GM12865 (cell line): Measurements from ENCODE around the gene SNX10.
"Not testable (repeated sequence)": the region's sequence is repeated elsewhere in the genome, so short reads cannot be mapped to it uniquely, and the experiment has no call there.

Experiments
- DNase-seq: peaks from one replicate; pipeline ENCODE4 v3.0.0; 2010; ENCODE audit warnings: low read depth
- H3K4me3 ChIP-seq: 2 replicates; pipeline ENCODE4 v1.5.1; 2011; ENCODE audit warnings: mild to moderate bottlenecking, low read depth, low read length, control low read depth
- CTCF ChIP-seq: IDR thresholded peaks from 2 replicates; pipeline ENCODE4 v1.5.1; 2011; ENCODE audit warnings: low read length, control low read depth, low read depth, inconsistent platforms; ENCODE audit not compliant: insufficient read depth; ENCODE audit errors: missing control alignments

SNX10 gene, protein sequence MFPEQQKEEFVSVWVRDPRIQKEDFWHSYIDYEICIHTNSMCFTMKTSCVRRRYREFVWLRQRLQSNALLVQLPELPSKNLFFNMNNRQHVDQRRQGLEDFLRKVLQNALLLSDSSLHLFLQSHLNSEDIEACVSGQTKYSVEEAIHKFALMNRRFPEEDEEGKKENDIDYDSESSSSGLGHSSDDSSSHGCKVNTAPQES

DNA sequence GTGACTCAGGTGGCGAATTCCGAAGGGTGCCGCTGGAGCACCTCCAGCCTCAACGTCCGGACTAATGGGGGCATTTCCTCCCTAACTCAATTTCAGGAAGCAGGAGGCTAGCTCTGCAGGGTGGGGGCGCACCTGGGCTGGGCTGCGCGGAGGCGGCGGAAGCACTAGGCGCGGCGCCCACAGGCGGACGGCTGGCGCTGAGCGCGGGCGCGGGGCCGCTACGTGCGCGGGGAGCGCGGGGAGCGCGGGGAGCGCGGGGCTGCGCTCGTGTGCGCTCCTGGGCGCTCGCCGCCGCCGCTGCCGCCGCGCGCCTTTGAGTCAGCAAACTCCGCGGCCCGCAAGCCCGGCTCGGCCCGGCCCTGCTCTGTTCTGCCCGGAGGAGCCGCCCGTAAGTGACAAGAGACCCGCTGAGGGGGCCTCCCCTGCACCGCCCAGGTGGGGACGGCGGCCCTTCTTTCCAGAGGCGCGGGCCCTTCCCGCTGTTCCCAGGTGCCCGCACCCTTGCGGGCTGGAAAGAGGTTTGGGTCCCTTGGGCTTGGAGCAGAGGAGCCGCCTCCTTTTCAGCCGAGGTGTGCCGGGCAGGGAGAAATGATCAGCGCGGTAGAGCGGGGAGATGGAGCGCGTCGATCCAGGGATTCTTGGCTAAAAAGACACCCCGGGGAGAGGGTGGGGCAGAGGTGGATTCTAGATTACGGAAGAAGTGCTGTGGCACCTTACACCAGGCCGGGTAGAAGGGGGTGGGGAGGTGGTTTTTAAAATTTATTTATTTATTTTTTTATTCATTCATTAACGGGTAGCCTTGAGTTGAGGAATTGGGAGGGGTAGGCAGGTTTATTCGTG is at the start of gene SNX10:
Gene SNX10, plus strand, starts transcription at position 164 of the 840 bp plus-strand sequence. CDS start 54,581 bp downstream, outside the sequence.
- peak; percentile 49 for TF ChIP-seq CTCF
- peak within 1 kb of the TSS; percentile 99 for H3K4me3 ChIP-seq
- DNase-seq: peak; percentile 89

DNA sequence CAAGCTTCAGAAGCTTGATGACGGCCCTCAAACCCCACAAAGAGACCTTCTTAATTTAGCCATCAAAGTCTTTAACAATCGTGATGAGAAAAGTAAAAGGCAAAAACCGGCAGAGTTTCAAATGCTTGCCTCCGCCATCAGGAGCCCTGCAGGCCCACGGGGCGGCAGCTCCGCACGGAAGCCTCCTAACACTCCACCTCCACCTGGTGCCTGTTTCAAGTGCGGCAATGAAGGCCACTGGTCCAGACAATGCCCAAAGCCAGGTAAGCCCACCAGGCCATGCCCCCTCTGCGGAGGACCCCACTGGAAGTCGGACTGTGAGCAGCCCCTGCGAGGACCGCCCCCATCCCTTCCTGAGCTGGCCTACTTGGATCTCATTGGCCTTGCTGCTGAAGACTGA is 46.5 kb upstream of the SNX10 start:
- no peak for TF ChIP-seq CTCF
- no peak overlapping the region for H3K4me3 ChIP-seq
- DNase-seq: no peak

- no peak for TF ChIP-seq CTCF
- DNase-seq: no peak
- H3K4me3 ChIP-seq: no peak overlapping the region
Observed at GRCh38 chr7:26250239-26250638, 41.4 kb upstream of the SNX10 start.

- H3K4me3 ChIP-seq, DNase-seq: not testable (repeated sequence)
Observed at GRCh38 chr7:26261866-26262265, 29.8 kb upstream of the SNX10 start.

DNA sequence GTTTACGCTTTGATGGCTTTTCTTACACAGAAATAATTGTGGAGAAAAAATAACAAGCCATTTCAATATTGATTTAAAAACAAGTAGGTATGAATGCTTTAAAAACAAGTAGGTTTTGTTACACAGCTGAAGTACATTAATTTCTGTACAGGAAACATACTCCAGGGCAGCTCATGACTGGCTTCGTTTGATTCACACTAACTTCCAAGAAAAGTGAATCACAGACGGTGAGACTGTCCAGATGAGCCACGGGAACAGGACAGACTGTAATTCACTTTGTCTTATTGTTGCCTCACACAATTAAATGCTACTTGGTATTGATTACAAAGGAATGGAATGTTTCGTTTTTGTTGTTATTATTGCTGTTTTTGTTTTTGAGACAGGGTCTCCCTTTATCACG is 26.6 kb upstream of the SNX10 start:
- no peak overlapping the region for H3K4me3 ChIP-seq
- no peak for TF ChIP-seq CTCF

DNA sequence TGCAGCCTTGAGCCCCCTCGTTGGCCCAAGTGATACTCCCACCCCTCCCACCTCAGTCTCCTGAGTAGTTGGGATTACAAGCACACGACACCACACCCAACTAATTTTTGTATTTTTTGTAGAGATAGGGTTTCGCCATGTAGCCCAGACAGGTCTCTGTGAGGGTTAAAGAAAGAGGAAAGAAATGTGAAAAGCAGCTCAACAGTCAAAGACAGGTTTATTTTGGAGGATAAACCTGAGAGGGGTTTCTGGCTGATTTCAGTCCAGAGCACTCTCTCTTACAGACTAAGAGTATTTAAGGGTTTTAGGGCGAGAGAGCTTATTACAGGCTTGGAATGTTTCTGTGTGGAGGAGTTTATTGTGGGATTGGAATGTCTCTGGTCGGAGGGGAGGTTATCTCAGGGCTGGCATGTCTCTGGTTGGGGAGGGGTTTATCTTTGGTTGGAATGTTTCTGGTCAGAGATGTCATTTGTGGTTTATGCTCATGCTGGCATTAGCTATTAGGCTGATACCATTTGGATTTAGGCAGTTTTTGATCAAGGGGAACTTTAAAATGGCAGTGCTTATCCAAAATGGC is 26.1 kb upstream of the SNX10 start:
- no peak for DNase-seq
- no peak overlapping the region for H3K4me3 ChIP-seq
- no peak for TF ChIP-seq CTCF

More for the DNA sequence above, 26.6 kb upstream of the SNX10 start:
- DNase-seq: no peak

- no peak for TF ChIP-seq CTCF
- H3K4me3 ChIP-seq: no peak overlapping the region
- no peak for DNase-seq
Observed at GRCh38 chr7:26267601-26268166, 24.0 kb upstream of the SNX10 start.
